Measurements from ENCODE around the gene UBALD1. TPM values are rescaled to one million over a fixed set of nuclear protein-coding genes. Genes with fewer than 3 reads are reported as not detected.

The UBALD1 gene
- 10 to 100 TPM; 13.4 to 13.5 TPM for total RNA-seq

DNA sequence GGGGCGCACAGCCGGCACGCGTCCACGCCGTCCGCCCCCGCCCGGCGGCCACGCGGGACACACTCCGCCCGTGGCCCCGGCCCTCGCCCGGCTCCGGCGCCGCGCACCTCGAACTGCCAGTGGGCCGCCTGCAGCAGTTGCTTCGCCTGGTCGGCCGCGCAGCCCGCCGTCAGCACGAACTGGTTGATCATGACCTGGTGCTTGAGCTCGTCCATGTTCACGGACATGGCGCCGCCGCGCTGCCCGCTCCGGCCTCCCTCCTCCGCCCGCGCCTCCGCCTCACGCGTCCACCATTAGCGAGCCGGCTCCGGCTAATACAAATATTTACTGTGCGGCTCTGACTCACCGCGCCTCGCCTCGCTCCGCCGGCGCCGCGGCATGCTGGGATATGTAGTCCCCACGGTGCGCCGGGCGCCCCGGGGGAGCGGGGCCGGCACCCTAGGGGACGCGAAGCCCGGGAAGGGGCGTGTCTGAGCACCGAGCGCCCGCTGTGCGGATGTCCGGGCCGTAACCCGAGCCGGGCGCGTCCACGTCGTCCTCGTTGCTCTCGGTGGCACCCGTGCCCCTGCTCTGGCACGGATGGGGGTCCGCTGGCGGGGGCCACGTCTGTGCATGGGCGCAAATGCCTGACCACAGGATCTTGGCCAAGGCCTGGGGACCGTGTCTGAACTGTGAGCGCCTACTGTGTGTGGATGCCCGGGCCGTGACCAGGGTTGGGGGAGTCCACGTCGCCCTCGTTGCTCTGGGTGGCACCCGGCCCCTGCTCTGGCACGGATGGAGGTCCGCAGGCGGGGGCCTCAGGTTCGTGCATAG lies at the start of gene UBALD1:
Gene UBALD1 (minus strand): TSS at position 318 of the 813 bp plus-strand sequence. CDS start 91 bp downstream, at position 227.
- H3K27me3 Mint-ChIP-seq = no peaks in the 10 kb centered on the region
- H3K4me1 Mint-ChIP-seq (ENCODE audit: low read depth) = peaks cover 23% of the 10 kb centered on the region
- peak within 1 kb of the TSS; percentile 93 for H3K27ac Mint-ChIP-seq
- H3K36me3 Mint-ChIP-seq = no peaks in the 10 kb centered on the region
- no peaks in the 10 kb centered on the region for H3K9me3 Mint-ChIP-seq
- H3K4me3 Mint-ChIP-seq = peak within 1 kb of the TSS; percentile 86
- intact Hi-C loops (cut with micrococcal nuclease) = loop anchor here (1.0 to 10.0 kb wide), 4 partner anchors 63 to 483 kb away; partner anchors contain the start of genes DNAJA3 and EEF2KMT
- CTCF ChIA-PET = interaction anchor here (1.5 to 4.5 kb wide), 2 partner anchors 11 to 361 kb away, joined by 3 to 50 read pairs; partner anchors contain the start of gene MGRN1
- POLR2A ChIA-PET = interaction anchor here (0.6 kb wide), 1 partner anchor 343 kb away, joined by 3 read pairs; no protein-coding TSS in a partner anchor
- DNase-seq = peak; percentile 87

DNA sequence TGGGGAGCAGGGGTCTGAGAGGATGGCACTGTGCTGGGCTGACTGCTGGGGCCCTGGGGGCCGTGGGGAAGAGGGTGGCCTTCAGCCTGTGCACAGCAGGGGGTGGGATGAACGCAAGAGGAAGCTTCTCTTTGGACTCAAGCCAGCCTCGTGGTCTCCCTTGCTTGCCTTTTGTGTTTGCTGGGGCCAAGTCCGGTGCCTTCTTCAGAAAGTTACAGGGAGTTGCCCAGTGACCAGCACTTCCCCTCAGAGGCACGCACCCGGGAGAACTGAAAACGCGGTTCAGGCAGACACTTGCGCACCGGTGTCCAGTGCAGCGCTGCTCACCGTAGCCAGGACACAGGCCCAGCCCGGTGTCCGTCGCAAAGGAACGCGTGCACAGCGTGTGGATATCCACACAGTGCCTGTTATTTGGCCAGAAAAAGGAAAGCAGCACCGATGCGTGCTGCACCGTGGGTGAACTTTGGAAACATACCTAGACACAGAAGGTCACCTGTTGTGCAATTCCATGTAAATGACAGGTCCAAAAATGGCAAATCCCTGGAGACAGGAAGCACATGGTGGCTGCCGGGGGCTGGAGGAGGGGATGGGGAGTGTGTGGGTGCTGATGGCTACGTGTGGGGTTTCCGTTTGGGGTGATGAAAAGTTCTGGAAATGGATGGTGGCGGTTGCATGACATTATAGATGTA lies 49.2 kb upstream of the UBALD1 start:
- CTCF ChIA-PET = interaction anchor here (0.6 to 1.3 kb wide), 2 partner anchors 23 to 156 kb away, joined by 3 read pairs; no protein-coding TSS in a partner anchor
- H3K27me3 Mint-ChIP-seq = no peaks in the 10 kb centered on the region
- H3K4me3 Mint-ChIP-seq = peak overlapping the region; percentile 15
- peaks cover 11% of the 10 kb centered on the region for H3K36me3 Mint-ChIP-seq
- H3K27ac Mint-ChIP-seq = peak overlapping the region; percentile 84
- no peaks in the 10 kb centered on the region for H3K9me3 Mint-ChIP-seq
- POLR2A ChIA-PET = no interaction called here
- peaks cover 43% of the 10 kb centered on the region for H3K4me1 Mint-ChIP-seq (ENCODE audit: low read depth)
- no peak for DNase-seq
- intact Hi-C loops (cut with micrococcal nuclease) = no loop called here

DNA sequence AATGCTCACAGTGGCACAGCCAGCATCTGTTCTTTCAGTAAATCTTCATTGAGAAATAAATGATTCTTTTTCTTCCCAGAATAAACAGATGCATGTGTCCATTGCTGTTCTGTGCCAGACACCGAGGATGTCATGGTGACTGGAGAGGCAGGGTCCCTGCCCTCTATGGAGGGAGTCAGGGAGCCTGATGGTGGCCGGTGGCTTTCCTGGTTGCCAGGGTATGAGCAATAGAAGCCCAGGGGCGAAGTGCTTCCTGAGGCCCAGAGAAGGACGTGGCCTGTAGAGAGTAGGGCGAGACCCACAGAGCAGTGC lies 48.7 kb upstream of the UBALD1 start:
- H3K27me3 Mint-ChIP-seq = no peaks in the 10 kb centered on the region
- H3K4me1 Mint-ChIP-seq (ENCODE audit: low read depth) = peaks cover 45% of the 10 kb centered on the region
- ChIA-PET CTCF (interaction anchor here (0.6 kb wide), 1 partner anchor 156 kb away, joined by 3 read pairs; no protein-coding TSS in a partner anchor), POLR2A (no interaction called here)
- H3K9me3 Mint-ChIP-seq = no peaks in the 10 kb centered on the region
- H3K27ac Mint-ChIP-seq = peak overlapping the region; percentile 84
- intact Hi-C loops (cut with micrococcal nuclease) = no loop called here
- DNase-seq = no peak
- H3K4me3 Mint-ChIP-seq = no peak overlapping the region
- peaks cover 11% of the 10 kb centered on the region for H3K36me3 Mint-ChIP-seq

DNA sequence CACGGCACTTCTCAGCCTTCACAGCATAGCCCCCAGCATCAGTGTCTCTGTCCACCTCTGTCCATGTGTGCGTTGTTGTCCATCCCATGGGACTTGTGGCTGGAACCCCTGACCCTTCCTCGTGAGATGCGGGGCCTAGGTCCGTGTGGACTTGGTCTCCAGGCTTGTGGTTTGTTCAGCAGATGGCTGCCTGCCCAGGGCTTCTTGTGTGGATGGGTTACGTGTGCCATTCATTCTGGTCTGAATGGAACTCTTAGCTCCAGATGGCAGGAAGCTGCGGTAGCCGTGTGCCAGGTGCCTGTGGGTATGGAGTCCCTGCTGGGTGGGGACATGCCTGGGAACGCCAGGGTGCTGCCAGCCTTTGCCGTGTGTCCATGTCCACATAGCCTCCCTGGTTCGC lies 47.0 kb upstream of the UBALD1 start:
- intact Hi-C loops (cut with micrococcal nuclease) = loop anchor here (2.0 kb wide), 1 partner anchor 15 kb away; no protein-coding TSS in a partner anchor

DNA sequence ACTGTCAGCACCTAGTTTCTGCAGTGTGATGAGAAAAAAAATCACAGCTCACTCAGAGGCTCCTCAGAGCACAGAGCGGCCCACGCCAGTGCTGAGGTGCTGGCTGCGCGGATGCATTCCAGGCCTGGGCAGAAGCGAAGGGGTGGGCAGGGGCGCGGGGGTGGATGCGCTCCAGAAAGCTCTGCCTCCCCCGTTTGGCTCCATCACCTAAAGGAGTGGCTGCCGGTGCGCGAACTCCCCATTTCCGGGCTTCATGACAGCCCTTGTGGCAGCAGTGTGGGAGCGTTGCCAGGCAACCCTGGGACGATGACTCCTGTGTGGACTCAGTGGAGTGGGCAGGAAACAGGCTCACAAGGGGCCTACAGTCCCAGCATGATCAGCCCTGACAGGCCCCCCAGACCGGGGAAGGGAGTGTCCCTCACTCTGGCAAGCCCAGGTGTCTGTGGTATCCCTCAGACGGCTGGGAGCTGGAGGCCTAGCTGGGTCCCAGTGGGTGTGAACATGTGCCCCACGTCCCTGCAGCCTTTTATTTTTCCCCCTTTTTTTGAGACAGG lies 45.8 kb upstream of the UBALD1 start:
- H3K27me3 Mint-ChIP-seq = no peaks in the 10 kb centered on the region
- H3K4me1 Mint-ChIP-seq (ENCODE audit: low read depth) = peaks cover 43% of the 10 kb centered on the region
- intact Hi-C loops (cut with micrococcal nuclease) = loop anchor here (2.0 kb wide), 1 partner anchor 16 kb away; no protein-coding TSS in a partner anchor
- peak overlapping the region; percentile 69 for H3K27ac Mint-ChIP-seq
- CTCF ChIA-PET = interaction anchor here (1.0 to 1.9 kb wide), 3 partner anchors 10 to 37 kb away, joined by 3 to 10 read pairs (median 4); no protein-coding TSS in a partner anchor
- H3K36me3 Mint-ChIP-seq = peaks cover 11% of the 10 kb centered on the region
- H3K9me3 Mint-ChIP-seq = no peaks in the 10 kb centered on the region
- no peak overlapping the region for H3K4me3 Mint-ChIP-seq
- POLR2A ChIA-PET = interaction anchor here (0.7 kb wide), 1 partner anchor 46 kb away, joined by 4 read pairs; no protein-coding TSS in a partner anchor
- DNase-seq = peak; percentile 88

More for the DNA sequence above, 47.0 kb upstream of the UBALD1 start:
- H3K9me3 Mint-ChIP-seq = no peaks in the 10 kb centered on the region
- ChIA-PET POLR2A (no interaction called here), CTCF (interaction anchor here (1.3 to 1.5 kb wide), 2 partner anchors 21 to 37 kb away, joined by 3 to 4 read pairs; partner anchors contain the start of gene MGRN1)
- no peak overlapping the region for H3K27ac Mint-ChIP-seq
- DNase-seq = no peak
- no peak overlapping the region for H3K4me3 Mint-ChIP-seq
- peaks cover 45% of the 10 kb centered on the region for H3K4me1 Mint-ChIP-seq (ENCODE audit: low read depth)
- peaks cover 7% of the 10 kb centered on the region for H3K36me3 Mint-ChIP-seq
- no peaks in the 10 kb centered on the region for H3K27me3 Mint-ChIP-seq

- Mint-ChIP-seq H3K9me3 (no peaks in the 10 kb centered on the region), H3K27ac (peak overlapping the region; percentile 28), H3K4me3 (no peak overlapping the region), H3K27me3 (no peaks in the 10 kb centered on the region), H3K4me1 (ENCODE audit: low read depth) (peaks cover 37% of the 10 kb centered on the region), H3K36me3 (peaks cover 10% of the 10 kb centered on the region)
- no peak for DNase-seq
- CTCF ChIA-PET = interaction anchor here (1.2 to 1.9 kb wide), 2 partner anchors 9 to 35 kb away, joined by 5 to 10 read pairs; partner anchors contain the start of gene MGRN1
- POLR2A ChIA-PET = interaction anchor here (0.7 kb wide), 1 partner anchor 9 kb away, joined by 3 read pairs; no protein-coding TSS in a partner anchor
- intact Hi-C loops (cut with micrococcal nuclease) = loop anchor here (2.0 kb wide), 1 partner anchor 17 kb away; no protein-coding TSS in a partner anchor
Measured at GRCh38 chr16:4659363-4660353, 45.0 kb upstream of the UBALD1 start.

- Mint-ChIP-seq H3K9me3 (no peaks in the 10 kb centered on the region), H3K27ac (no peak overlapping the region)
Measured at GRCh38 chr16:4656695-4657686, 42.3 kb upstream of the UBALD1 start.

DNA sequence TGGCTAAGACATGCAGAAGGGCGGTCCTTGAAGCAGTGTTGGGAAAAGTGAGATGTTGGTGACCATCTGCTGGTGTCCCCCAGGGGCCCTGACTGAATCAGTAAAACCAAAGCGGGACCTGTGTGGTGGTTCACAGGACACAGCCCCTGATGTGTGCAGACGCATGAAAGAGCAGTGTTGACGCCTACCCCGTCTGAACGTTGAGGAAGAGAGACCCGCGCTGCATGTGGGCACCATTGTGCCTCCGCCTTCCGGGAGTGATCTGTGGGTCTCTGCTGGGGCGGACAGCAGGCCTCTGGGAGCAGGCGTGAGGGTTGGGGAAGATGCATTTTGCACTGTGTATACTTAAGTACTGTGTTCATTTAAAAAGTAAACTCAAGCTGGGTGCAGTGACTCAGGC lies 41.5 kb upstream of the UBALD1 start:
- CTCF ChIA-PET = no interaction called here
- POLR2A ChIA-PET = no interaction called here

More at GRCh38 chr16:4656695-4657686, 42.3 kb upstream of the UBALD1 start:
- ChIA-PET POLR2A (no interaction called here), CTCF (no interaction called here)
- H3K4me1 Mint-ChIP-seq (ENCODE audit: low read depth) = peaks cover 23% of the 10 kb centered on the region
- no peaks in the 10 kb centered on the region for H3K27me3 Mint-ChIP-seq
- DNase-seq = no peak
- H3K4me3 Mint-ChIP-seq = no peak overlapping the region
- intact Hi-C loops (cut with micrococcal nuclease) = no loop called here
- peaks cover 7% of the 10 kb centered on the region for H3K36me3 Mint-ChIP-seq

GRCh38 chr16:4655801-4656200 lies 41.1 kb upstream of the UBALD1 start:
- H3K36me3 Mint-ChIP-seq = peaks cover 13% of the 10 kb centered on the region
- ChIA-PET CTCF (no interaction called here), POLR2A (no interaction called here)
- no peak for DNase-seq
- H3K9me3 Mint-ChIP-seq = no peaks in the 10 kb centered on the region
- H3K4me3 Mint-ChIP-seq = no peak overlapping the region
- H3K4me1 Mint-ChIP-seq (ENCODE audit: low read depth) = peaks cover 21% of the 10 kb centered on the region
- H3K27me3 Mint-ChIP-seq = no peaks in the 10 kb centered on the region
- H3K27ac Mint-ChIP-seq = no peak overlapping the region
- intact Hi-C loops (cut with micrococcal nuclease) = no loop called here

More for the DNA sequence above, 41.5 kb upstream of the UBALD1 start:
- Mint-ChIP-seq H3K4me3 (no peak overlapping the region), H3K27ac (no peak overlapping the region), H3K36me3 (peaks cover 10% of the 10 kb centered on the region), H3K27me3 (no peaks in the 10 kb centered on the region), H3K4me1 (ENCODE audit: low read depth) (peaks cover 23% of the 10 kb centered on the region), H3K9me3 (no peaks in the 10 kb centered on the region)
- DNase-seq = no peak
- intact Hi-C loops (cut with micrococcal nuclease) = no loop called here

GRCh38 chr16:4654964-4655590 lies 40.4 kb upstream of the UBALD1 start:
- no peaks in the 10 kb centered on the region for H3K9me3 Mint-ChIP-seq
- H3K4me3 Mint-ChIP-seq = no peak overlapping the region
- no peak for DNase-seq
- intact Hi-C loops (cut with micrococcal nuclease) = no loop called here
- H3K27ac Mint-ChIP-seq = no peak overlapping the region
- ChIA-PET CTCF (no interaction called here), POLR2A (no interaction called here)
- H3K27me3 Mint-ChIP-seq = no peaks in the 10 kb centered on the region
- peaks cover 18% of the 10 kb centered on the region for H3K4me1 Mint-ChIP-seq (ENCODE audit: low read depth)
- H3K36me3 Mint-ChIP-seq = peaks cover 19% of the 10 kb centered on the region
